Forelimb muscle (tissue), 1 donor: Measurements from ENCODE around the gene RNF44. TPM values are rescaled to one million over a fixed set of nuclear protein-coding genes. Genes with fewer than 3 reads are reported as not detected.

Source experiments
- DNase-seq: peaks from one replicate; pipeline ENCODE4 v3.0.0-alpha.2; 2013; ENCODE audit warnings: low read depth
- polyA plus RNA-seq: library from polyadenylated mRNA; unstranded; fragments of 120-200 nt; gene quantifications from one replicate; pipeline ENCODE4 v1.2.1, GENCODE V29; 2013; ENCODE audit not compliant: insufficient read length

RNF44 gene
- 32.6 TPM for polyA plus RNA-seq

GRCh38 chr5:176536902-176537553 is at the start of gene RNF44:
Gene RNF44 (minus strand): TSS chr5:176537402. CDS start chr5:176532472, 4,930 bp downstream.
- DNase-seq: peak; percentile 91

GRCh38 chr5:176583076-176583475 is 45.9 kb upstream of the RNF44 start:
- DNase-seq: no peak

- no peak for DNase-seq
Measured at GRCh38 chr5:176581361-176581760, 44.2 kb upstream of the RNF44 start.

- no peak for DNase-seq
Measured at GRCh38 chr5:176579323-176579722, 42.1 kb upstream of the RNF44 start.

- DNase-seq: no peak
Measured at GRCh38 chr5:176578391-176578808, 41.2 kb upstream of the RNF44 start.

GRCh38 chr5:176577312-176578176 is 40.3 kb upstream of the RNF44 start:
- DNase-seq: no peak

- no peak for DNase-seq
Measured at GRCh38 chr5:176575488-176576422, 38.6 kb upstream of the RNF44 start.

- DNase-seq: no peak
Measured at GRCh38 chr5:176575066-176575465, 37.9 kb upstream of the RNF44 start.

- no peak for DNase-seq
Measured at GRCh38 chr5:176574297-176574591, 37.0 kb upstream of the RNF44 start.

- DNase-seq: no peak
Measured at GRCh38 chr5:176573564-176574296, 36.5 kb upstream of the RNF44 start.

GRCh38 chr5:176570044-176570443 is 32.8 kb upstream of the RNF44 start:
- no peak for DNase-seq

- DNase-seq: no peak
Measured at GRCh38 chr5:176568657-176569056, 31.5 kb upstream of the RNF44 start.

- DNase-seq: no peak
Measured at GRCh38 chr5:176565760-176566288, 28.6 kb upstream of the RNF44 start.

- DNase-seq: no peak
Measured at GRCh38 chr5:176564002-176564401, 26.8 kb upstream of the RNF44 start.

- no peak for DNase-seq
Measured at GRCh38 chr5:176562189-176562588, 25.0 kb upstream of the RNF44 start.

- no peak for DNase-seq
Measured at GRCh38 chr5:176561259-176561658, 24.1 kb upstream of the RNF44 start.

- DNase-seq: no peak
Measured at GRCh38 chr5:176560364-176560763, 23.2 kb upstream of the RNF44 start.

GRCh38 chr5:176559683-176560082 is 22.5 kb upstream of the RNF44 start:
- DNase-seq: no peak

- no peak for DNase-seq
Measured at GRCh38 chr5:176557846-176558245, 20.6 kb upstream of the RNF44 start.

- no peak for DNase-seq
Measured at GRCh38 chr5:176553260-176554085, 16.3 kb upstream of the RNF44 start.
